Activated naive CD4-positive, alpha-beta T cell treated with anti-CD3 and anti-CD28 coated beads, Interleukin-2, amount 50 U/mL, for 16 hours (primary cell): ENCODE measurements around the gene C6orf62.
A peak's percentile ranks its signal among the peaks of the same experiment; 100 is the strongest.
"Not testable (repeated sequence)": the region's sequence is repeated elsewhere in the genome, so short reads cannot be mapped to it uniquely, and the experiment has no call there.

ENCODE experiments used
- DNase-seq: peaks from one replicate; pipeline ENCODE4 v3.0.0-alpha.2; 2020

The C6orf62 gene

DNA sequence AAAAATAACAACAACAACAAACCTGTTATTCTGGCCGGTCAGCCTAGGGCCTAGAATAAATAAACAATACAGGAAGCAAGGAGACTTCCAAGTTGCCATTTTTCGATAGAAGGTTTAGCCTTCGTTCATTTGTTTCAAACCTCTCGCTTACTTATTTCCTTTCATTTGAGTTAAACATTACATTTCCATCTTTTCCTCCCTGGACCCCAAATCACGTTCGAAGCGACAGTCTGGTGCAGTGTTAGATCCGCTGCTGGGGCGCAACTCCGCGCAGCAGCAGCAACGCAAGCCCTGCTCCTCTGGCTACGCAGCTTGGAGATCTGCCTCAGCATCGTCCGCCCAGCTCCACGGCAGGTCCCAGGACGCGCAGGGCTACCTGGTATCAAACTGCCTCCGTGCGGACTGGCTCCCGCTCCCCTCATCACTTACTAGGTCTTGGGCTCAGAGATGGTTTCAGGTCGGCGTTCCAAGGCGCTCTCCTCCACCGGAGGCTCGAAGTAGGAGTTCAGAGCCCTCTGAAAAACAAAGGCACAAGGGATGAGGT, 52.8 kb downstream of the C6orf62 start:
- peak; percentile 47 for DNase-seq

DNA sequence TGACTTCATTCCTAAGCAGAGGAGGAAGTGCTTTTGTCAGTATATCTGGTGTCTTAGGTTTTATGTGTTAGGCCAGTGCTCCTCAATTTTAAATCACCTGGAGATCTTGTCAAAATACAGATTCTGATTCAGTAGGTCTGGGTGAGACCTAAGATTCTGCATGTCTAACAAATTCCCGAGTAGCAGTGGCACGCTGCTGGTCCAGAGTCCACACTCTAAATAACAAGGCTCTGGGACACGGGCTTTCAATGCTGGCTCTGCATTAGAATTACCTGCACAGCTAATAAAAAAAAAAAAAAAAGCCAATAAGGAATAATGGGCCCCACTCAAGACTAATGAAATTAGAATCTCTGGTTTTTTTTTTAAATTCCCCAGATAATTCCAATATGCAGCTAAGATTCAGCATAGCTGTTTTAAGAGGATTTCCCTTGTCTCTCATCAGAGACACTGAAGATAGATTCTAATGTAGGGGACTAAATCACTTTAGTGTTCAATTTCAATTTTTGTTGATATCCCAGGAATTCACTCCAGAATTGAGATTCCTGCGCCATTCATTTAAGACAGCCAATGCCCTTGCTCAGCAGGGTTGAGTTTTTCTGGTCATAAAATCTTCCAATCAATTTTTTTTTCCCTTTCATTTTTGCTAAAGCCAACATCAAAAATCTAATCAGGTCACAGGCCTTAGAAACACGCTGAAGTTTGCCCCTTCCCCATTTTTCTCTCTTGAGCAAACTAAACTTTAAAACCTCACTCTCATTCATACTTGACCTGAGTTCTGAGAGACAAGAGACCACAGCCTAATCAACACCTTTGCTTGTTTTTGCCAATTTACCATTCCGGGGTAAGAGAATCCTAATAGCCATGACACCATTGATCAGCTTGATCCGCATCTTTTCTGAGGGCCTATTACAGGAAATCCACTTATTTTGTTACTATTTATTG, 54.6 kb downstream of the C6orf62 start:
- no peak for DNase-seq

DNA sequence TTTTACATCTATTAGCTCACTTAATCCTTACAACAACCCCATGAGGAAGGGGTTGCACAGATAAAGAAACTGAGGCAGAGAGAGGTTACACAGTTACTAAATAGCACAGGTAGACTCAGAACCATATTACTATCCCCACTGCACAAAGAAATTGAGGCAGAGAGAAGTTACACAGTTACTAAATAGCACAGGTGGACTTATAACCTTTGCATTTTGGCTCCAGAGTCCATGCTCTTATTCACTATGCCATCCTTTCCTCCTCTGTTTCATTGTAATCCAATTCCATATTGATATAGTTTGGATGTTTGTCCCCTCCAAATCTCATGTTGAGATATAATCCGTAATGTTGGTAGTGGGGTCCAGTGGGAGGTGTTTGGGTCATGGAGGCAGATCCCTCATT, 55.8 kb downstream of the C6orf62 start:
- DNase-seq = no peak

DNA sequence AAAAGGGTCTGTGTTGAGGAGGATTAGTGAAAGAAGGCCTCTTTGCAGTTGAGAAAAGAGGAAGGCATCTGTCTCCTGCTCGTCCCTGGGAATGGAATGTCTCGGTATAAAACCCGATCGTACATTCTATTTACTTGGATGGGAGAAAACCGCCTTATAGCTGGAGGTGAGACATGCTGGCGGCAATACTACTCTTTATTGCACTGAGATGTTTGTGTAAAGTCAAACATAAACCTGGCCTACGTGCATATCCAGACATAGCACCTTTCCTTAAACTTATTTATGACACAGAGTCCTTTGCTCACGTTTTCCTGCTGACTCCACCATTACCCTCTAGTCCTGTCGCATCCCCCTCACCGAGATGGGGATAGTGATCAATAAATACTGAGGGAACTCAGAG, 56.7 kb downstream of the C6orf62 start:
- DNase-seq = no peak

DNA sequence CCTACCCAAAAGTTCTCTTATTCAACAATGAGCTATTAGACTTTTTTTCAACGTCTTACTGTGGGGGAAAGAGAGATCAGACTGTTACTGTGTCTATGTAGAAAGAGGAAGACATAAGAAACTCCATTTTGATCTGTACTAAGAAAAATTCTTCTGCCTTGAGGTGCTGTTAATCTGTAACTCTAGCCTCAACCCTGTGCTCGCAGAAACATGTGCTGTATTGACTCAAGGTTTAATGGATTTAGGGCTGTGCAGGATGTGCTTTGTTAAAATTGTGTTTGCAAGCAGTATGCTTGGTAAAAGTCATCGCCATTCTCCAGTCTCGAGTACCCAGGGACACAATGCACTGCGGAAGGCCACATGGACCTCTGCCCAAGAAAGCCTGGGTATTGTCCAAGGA, 57.2 kb downstream of the C6orf62 start:
- DNase-seq = not testable (repeated sequence)

DNA sequence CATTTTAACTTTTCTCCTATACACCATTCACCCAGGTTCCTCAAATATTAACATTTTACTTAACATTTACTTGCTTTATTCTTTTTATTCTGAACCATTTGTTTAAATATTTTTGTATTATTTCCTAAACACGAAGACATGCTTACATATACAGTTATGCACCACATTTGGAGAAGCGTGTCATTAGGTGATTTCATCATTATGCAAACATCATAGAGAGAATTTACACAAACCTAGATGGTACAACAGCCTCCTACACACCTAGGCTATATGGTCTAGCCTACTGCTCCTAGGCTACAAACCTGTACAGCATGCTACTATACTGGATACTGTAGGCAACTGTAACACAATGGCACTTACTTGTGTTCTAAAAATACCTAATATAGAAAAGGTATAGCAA, 58.8 kb downstream of the C6orf62 start:
- no peak for DNase-seq

DNA sequence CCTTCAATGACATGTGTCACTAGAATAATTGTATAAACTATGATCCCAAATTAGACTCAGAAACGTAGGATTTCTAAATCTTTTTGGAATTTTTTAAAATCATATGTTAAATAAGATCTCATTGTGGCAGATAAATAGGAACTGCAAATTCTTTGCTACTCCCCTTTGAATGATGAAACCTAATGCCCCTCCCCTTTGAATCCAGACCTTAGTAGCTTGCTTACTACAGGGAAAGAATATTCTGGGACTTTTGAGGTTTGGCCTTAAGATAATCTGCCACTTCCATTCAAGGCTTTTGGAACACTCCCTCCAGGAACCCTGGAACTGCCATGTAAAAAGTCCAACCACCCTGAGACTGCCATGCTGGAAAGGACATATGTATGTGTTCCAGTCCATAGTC, 59.4 kb downstream of the C6orf62 start:
- DNase-seq = no peak

DNA sequence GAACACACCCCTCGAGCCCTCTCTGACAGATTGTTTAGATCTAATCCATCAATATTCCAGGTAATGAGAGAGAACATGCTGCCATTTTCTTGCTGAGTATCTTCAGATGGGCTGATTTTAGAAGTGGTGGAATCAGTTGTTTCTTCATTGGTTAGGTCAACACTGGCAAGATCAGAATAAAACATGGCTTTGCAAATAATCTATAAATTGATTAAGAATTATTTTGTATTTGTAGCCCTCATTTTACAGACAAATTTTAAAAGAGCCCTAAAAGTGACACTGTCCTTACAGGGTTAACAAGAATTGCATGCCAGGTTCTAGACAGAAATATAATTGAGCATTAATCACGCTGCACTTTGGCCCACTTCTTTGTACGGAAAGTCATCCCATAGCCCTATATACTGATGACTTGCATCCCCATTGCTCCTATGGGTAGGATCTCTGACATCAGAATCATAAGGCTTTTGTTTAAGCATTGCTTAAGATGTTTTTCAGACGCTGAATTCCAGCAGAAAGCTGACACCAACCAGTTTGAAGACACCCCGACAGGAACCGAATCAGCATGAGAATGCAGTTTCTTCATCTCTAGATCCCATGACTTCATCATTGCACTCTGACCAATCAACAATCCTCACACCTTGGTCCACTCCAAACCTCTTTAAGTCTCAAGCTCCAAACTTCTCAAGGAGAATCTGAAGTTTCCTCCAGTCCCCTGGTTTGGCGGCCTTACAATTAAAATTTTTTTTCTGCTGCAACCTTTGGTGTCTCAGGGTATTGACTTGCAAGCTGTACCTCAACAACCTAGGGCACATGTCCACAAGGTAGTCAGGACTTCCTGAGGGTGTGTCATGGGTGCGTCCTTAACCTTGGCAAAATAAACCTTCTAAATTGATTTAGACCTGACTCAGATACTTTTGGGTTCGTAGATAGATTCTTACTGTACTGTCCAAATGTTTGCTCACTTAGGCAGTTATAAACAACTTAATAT, 60.1 kb downstream of the C6orf62 start:
- no peak for DNase-seq

DNA sequence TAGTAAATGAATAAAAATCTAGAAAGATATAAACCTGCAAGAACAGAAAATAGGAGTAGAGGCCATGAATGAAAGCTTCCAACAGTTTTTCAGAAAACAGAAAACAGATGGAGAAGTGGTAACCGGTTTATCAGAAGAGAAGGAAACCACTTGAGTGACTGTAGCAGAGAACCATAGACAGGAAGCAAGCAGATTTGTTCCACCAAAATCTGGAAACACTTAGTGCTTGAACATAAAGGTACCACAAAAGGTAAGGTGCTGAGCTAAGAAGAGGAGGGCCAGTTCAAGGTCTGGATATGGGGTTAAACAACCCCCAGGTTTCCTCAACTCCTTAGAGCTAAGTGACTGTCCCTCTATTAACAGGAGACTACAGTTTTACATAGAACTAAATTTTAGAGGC, 63.7 kb downstream of the C6orf62 start:
- DNase-seq = no peak
